Panc1 (cell line): ENCODE results near the gene HVCN1.

ENCODE experiments used
- POLR2AphosphoS5 ChIP-seq: IDR thresholded peaks from 2 replicates; pipeline ENCODE4 v1.6.1; 2012; ENCODE audit warnings: mild to moderate bottlenecking, low read depth, low read length, moderate library complexity
- REST ChIP-seq, 2 experiments: IDR thresholded peaks; 2 replicates each; pipeline ENCODE4 v1.6.1; 2011 to 2012; ENCODE audit warnings: low read depth in 2 of 2, control low read depth in 1 of 2, low read length in 1 of 2, mild to moderate bottlenecking in 1 of 2, moderate library complexity in 1 of 2; ENCODE audit not compliant: insufficient read depth in 1 of 2
- SIN3A ChIP-seq: IDR thresholded peaks from 2 replicates; pipeline ENCODE4 v1.6.1; 2012; ENCODE audit warnings: low read depth, mild to moderate bottlenecking, low read length, moderate library complexity, borderline replicate concordance; ENCODE audit not compliant: insufficient read depth
- TCF7L2 ChIP-seq: IDR thresholded peaks from 2 replicates; pipeline ENCODE4 v1.6.1; 2011; ENCODE audit warnings: mild to moderate bottlenecking, low read depth, low read length, inconsistent platforms
- TF ChIP-seq, protein P1 (sequence below): fragments of 450-650 bp; IDR thresholded peaks from 2 replicates; pipeline ENCODE4 v1.5.1; 2017; ENCODE audit warnings: mild to moderate bottlenecking

DNA sequence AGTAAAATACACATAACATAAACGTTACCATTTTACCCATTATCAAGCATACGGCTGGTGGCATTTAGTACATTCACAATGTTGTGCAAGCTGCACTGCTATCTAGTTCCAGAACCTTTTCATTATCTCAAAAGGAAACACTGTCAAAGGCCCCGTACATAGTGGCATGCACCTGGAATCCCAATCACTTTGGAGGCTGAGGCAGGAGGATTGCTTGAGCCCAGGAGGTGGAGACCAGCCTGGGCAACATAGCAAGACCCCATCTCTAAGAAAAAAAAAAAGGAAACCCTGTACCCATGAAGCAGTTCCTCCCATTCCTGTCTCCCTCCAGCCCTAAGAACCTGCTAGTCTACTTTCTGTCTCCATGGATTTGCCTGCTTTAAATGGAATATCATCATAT, 7.4 kb upstream of the HVCN1 start:
- TF ChIP-seq, protein P1, sequence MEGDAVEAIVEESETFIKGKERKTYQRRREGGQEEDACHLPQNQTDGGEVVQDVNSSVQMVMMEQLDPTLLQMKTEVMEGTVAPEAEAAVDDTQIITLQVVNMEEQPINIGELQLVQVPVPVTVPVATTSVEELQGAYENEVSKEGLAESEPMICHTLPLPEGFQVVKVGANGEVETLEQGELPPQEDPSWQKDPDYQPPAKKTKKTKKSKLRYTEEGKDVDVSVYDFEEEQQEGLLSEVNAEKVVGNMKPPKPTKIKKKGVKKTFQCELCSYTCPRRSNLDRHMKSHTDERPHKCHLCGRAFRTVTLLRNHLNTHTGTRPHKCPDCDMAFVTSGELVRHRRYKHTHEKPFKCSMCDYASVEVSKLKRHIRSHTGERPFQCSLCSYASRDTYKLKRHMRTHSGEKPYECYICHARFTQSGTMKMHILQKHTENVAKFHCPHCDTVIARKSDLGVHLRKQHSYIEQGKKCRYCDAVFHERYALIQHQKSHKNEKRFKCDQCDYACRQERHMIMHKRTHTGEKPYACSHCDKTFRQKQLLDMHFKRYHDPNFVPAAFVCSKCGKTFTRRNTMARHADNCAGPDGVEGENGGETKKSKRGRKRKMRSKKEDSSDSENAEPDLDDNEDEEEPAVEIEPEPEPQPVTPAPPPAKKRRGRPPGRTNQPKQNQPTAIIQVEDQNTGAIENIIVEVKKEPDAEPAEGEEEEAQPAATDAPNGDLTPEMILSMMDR = no peak
- TF ChIP-seq REST (IDR thresholded peaks at IDR 0.05; ENCODE audit: insufficient read depth in 1 of 2, low read depth in 2 of 2, low read length in 1 of 2) = no peak
- no peak for TF ChIP-seq SIN3A
- no peak for TF ChIP-seq POLR2AphosphoS5
- no peak for TF ChIP-seq TCF7L2
